Measurements from ENCODE around the gene MAPK8IP2.

MAPK8IP2 gene

DNA sequence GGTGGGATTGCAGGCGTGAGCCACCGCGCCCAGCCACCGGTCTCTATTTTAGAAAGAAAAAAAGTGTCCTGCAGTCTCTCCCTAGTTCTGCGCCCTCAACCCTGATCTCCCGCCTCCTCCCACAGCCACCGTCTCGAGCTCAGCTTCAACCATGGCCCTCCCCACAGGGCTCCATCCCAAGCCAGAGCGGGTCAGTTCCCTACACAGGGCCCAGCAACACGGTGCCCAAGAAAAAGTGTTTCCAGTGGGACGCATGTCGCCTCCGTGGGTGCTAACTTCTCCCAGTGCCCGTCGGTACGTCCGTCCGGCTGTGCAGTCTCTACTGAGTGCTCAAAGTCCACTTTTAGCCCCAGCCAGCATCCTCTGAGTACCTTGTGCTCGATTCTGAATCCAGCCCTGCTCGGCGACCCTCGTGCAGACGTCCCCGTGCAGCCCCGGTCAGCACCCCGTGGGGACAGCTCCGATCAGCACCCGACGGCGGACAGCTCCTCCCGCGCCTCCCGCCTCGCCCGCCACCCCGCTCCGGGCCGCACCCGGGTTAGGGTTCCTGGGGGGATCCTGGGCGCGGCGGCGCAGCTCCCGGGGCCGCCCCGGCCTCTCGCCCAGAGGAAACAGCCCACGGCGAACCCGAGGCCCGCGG, 657 bp upstream of the MAPK8IP2 start:
- Histone ChIP-seq H3K4me3 (ENCODE audit: low read depth in 1 of 2, low read length in 2 of 2) (peak overlapping the region in 1 of 2 donors; percentile 28), H3K27me3 (ENCODE audit: control insufficient read depth in 1 of 2, insufficient read depth in 2 of 2, low read length in 2 of 2) (peaks cover 18 to 35% of the 10 kb centered on the region in 2 donors), H3K9me3 (ENCODE audit: control insufficient read depth in 1 of 2, low read length in 2 of 2) (no peaks in the 10 kb centered on the region), H3K4me1 (ENCODE audit: control insufficient read depth in 1 of 2, insufficient read depth in 2 of 2, low read length in 2 of 2) (peaks cover 3 to 4% of the 10 kb centered on the region in 2 donors), H3K27ac (ENCODE audit: low read depth, low read length) (no peak overlapping the region), H3K36me3 (ENCODE audit: control insufficient read depth in 1 of 2, insufficient read depth in 2 of 2, low read length in 2 of 2) (no peaks in the 10 kb centered on the region), H3K9ac (ENCODE audit: low read depth in 1 of 2, low read length in 2 of 2) (no peak overlapping the region)

GRCh38 chr22:50600967-50601668, 525 bp downstream of the MAPK8IP2 start:
- H3K36me3 ChIP-seq (ENCODE audit: control insufficient read depth in 1 of 2, insufficient read depth in 2 of 2, low read length in 2 of 2), result no peaks in the 10 kb centered on the region
- H3K4me1 ChIP-seq (ENCODE audit: control insufficient read depth in 1 of 2, insufficient read depth in 2 of 2, low read length in 2 of 2), result peaks cover 3 to 4% of the 10 kb centered on the region in 2 donors
- H3K4me3 ChIP-seq (ENCODE audit: low read depth in 1 of 2, low read length in 2 of 2), result no peak overlapping the region
- no peak overlapping the region for H3K27ac ChIP-seq (ENCODE audit: low read depth, low read length)
- H3K9ac ChIP-seq (ENCODE audit: low read depth in 1 of 2, low read length in 2 of 2), result no peak overlapping the region
- H3K27me3 ChIP-seq (ENCODE audit: control insufficient read depth in 1 of 2, insufficient read depth in 2 of 2, low read length in 2 of 2), result peaks cover 27 to 35% of the 10 kb centered on the region in 2 donors
- H3K9me3 ChIP-seq (ENCODE audit: control insufficient read depth in 1 of 2, low read length in 2 of 2), result no peaks in the 10 kb centered on the region

DNA sequence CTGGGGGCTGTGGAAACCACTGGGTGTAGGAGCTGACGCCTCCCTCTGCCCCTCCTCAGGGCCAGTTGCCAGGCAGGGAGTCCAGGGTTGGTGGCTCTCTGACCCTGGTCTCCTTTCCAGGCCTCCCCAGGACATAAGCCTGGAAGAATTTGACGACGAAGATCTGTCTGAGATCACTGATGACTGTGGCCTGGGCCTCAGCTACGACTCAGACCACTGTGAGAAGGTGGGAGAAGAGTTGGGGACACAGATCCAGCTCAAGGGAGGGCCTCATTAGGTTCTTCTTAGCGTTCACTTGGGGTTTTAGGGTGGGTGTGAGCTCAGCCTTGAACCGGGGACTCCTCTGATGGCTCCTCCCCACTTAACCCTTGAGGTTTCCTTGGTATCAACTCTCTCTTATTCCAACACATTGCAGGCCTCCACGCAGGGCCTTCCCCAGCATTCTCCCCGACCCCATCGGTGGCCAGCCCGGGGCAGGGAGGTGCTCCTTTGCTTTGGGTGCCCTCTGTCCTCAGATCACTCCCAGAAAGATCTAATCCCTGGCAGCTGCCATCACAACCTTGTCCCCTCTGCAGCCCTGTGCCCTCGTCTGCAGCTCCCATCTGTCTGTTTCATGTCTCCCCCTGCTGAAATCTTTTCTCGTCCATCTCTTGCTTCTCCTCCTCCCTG, 1.2 kb downstream of the MAPK8IP2 start:
- H3K36me3 ChIP-seq (ENCODE audit: control insufficient read depth in 1 of 2, insufficient read depth in 2 of 2, low read length in 2 of 2), result no peaks in the 10 kb centered on the region
- H3K9ac ChIP-seq (ENCODE audit: low read depth in 1 of 2, low read length in 2 of 2), result no peak overlapping the region
- peaks cover 3 to 4% of the 10 kb centered on the region in 2 donors for H3K4me1 ChIP-seq (ENCODE audit: control insufficient read depth in 1 of 2, insufficient read depth in 2 of 2, low read length in 2 of 2)
- no peaks in the 10 kb centered on the region for H3K9me3 ChIP-seq (ENCODE audit: control insufficient read depth in 1 of 2, low read length in 2 of 2)
- H3K4me3 ChIP-seq (ENCODE audit: low read depth in 1 of 2, low read length in 2 of 2), result no peak overlapping the region
- peaks cover 27 to 35% of the 10 kb centered on the region in 2 donors for H3K27me3 ChIP-seq (ENCODE audit: control insufficient read depth in 1 of 2, insufficient read depth in 2 of 2, low read length in 2 of 2)
- no peak overlapping the region for H3K27ac ChIP-seq (ENCODE audit: low read depth, low read length)

DNA sequence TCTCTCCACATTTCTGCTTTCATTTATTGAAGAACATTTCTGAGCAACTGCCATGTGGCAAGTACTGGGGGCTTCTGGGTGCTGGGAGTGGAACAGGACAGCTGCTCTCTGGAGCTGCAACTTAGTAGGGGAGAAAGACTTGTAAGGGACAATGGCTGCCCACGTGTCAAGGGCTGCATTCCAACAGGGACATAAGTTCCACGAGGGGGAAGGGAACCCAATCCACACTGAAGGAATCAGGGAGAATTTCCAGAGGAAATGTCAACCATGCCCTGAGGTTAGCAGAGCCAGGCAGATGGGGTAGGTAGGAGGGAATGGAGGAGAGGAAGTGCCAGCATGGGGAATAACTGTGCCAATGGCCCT, 1.7 kb downstream of the MAPK8IP2 start:
- Histone ChIP-seq H3K4me3 (ENCODE audit: low read depth in 1 of 2, low read length in 2 of 2) (no peak overlapping the region), H3K9me3 (ENCODE audit: control insufficient read depth in 1 of 2, low read length in 2 of 2) (no peaks in the 10 kb centered on the region), H3K36me3 (ENCODE audit: control insufficient read depth in 1 of 2, insufficient read depth in 2 of 2, low read length in 2 of 2) (no peaks in the 10 kb centered on the region), H3K27me3 (ENCODE audit: control insufficient read depth in 1 of 2, insufficient read depth in 2 of 2, low read length in 2 of 2) (peaks cover 30 to 35% of the 10 kb centered on the region in 2 donors), H3K9ac (ENCODE audit: low read depth in 1 of 2, low read length in 2 of 2) (no peak overlapping the region), H3K27ac (ENCODE audit: low read depth, low read length) (no peak overlapping the region), H3K4me1 (ENCODE audit: control insufficient read depth in 1 of 2, insufficient read depth in 2 of 2, low read length in 2 of 2) (peaks cover 3 to 4% of the 10 kb centered on the region in 2 donors)

DNA sequence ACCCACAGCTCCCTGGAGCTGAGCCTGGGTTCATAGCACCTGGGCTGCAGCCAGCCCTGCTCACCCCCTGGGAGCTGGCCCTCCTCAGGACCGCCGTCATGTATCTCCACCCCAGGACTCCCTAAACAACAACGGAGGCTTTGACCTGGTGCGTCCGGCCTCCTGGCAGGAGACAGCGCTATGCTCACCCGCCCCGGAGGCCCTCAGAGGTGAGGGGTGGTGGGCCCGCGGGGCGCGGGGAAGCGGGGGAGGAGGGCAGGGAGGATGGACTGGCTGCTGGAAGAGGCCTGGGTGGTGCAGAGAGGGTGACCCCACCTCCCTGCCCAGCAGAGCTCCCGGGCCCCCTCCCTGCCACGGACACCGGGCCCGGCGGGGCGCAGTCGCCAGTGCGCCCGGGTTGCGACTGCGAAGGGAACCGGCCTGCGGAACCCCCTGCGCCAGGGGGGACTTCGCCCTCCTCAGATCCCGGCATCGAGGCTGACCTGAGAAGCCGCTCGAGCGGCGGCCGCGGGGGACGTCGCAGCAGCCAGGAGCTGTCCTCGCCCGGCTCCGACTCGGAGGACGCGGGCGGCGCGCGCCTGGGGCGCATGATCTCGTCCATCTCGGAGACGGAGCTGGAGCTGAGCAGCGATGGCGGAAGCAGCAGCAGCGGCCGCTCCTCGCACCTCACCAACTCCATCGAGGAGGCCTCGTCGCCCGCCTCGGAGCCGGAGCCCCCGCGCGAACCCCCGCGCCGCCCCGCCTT, 3.1 kb downstream of the MAPK8IP2 start:
- no peaks in the 10 kb centered on the region for H3K9me3 ChIP-seq (ENCODE audit: control insufficient read depth in 1 of 2, low read length in 2 of 2)
- H3K27me3 ChIP-seq (ENCODE audit: control insufficient read depth in 1 of 2, insufficient read depth in 2 of 2, low read length in 2 of 2), result peaks cover 29 to 35% of the 10 kb centered on the region in 2 donors
- no peaks in the 10 kb centered on the region for H3K36me3 ChIP-seq (ENCODE audit: control insufficient read depth in 1 of 2, insufficient read depth in 2 of 2, low read length in 2 of 2)
- no peak overlapping the region for H3K9ac ChIP-seq (ENCODE audit: low read depth in 1 of 2, low read length in 2 of 2)
- H3K27ac ChIP-seq (ENCODE audit: low read depth, low read length), result no peak overlapping the region
- no peak overlapping the region for H3K4me3 ChIP-seq (ENCODE audit: low read depth in 1 of 2, low read length in 2 of 2)
- H3K4me1 ChIP-seq (ENCODE audit: control insufficient read depth in 1 of 2, insufficient read depth in 2 of 2, low read length in 2 of 2), result peaks cover 3 to 4% of the 10 kb centered on the region in 2 donors

DNA sequence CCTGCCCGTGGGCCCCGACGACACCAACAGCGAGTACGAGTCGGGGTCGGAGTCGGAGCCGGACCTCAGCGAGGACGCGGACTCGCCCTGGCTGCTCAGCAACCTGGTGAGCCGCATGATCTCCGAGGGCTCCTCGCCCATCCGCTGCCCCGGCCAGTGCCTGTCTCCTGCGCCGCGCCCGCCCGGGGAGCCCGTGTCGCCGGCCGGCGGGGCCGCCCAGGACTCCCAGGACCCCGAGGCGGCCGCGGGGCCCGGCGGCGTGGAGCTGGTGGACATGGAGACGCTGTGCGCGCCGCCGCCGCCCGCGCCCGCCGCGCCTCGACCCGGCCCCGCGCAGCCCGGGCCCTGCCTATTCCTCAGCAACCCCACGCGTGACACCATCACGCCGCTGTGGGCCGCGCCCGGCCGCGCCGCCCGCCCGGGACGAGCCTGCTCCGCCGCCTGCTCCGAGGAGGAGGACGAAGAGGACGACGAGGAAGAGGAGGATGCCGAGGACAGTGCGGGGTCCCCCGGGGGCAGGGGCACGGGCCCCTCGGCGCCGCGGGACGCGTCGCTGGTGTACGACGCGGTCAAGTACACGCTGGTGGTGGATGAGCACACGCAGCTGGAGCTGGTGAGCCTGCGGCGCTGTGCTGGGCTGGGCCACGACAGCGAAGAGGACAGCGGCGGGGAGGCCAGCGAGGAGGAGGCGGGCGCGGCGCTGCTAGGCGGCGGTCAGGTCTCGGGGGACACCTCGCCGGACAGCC, 3.8 kb downstream of the MAPK8IP2 start:
- Histone ChIP-seq H3K36me3 (ENCODE audit: control insufficient read depth in 1 of 2, insufficient read depth in 2 of 2, low read length in 2 of 2) (no peaks in the 10 kb centered on the region), H3K4me1 (ENCODE audit: control insufficient read depth in 1 of 2, insufficient read depth in 2 of 2, low read length in 2 of 2) (peaks cover 3 to 4% of the 10 kb centered on the region in 2 donors), H3K27ac (ENCODE audit: low read depth, low read length) (no peak overlapping the region), H3K4me3 (ENCODE audit: low read depth in 1 of 2, low read length in 2 of 2) (no peak overlapping the region), H3K9me3 (ENCODE audit: control insufficient read depth in 1 of 2, low read length in 2 of 2) (no peaks in the 10 kb centered on the region), H3K9ac (ENCODE audit: low read depth in 1 of 2, low read length in 2 of 2) (no peak overlapping the region), H3K27me3 (ENCODE audit: control insufficient read depth in 1 of 2, insufficient read depth in 2 of 2, low read length in 2 of 2) (peaks cover 29 to 35% of the 10 kb centered on the region in 2 donors)

DNA sequence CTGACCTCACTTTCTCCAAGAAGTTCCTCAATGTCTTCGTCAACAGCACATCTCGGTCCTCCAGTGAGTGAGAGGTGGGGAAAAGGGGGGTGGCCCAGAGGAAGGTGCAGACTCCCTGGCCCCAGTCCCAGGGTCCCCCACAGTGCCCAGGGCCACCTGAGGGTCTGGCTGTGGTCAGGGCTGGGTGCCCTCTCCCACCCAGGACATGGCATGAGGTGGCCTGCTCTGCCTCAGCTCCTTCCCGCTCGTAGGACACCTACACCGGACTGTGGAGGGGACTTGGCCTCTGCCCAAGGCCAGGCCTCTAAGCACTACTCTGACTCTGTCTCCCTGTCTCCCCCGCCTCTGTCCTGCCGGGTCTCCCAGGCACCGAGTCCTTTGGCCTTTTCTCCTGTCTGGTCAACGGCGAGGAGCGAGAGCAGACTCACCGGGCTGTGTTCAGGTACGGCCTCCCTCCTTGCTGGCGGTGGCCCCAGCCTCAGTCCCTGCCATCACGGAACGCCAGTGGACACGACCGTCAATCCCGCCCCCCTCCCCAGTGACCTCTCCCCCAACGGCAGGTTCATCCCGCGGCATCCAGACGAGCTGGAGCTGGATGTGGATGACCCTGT, 4.5 kb downstream of the MAPK8IP2 start:
- no peaks in the 10 kb centered on the region for H3K4me1 ChIP-seq (ENCODE audit: control insufficient read depth in 1 of 2, insufficient read depth in 2 of 2, low read length in 2 of 2)
- no peak overlapping the region for H3K4me3 ChIP-seq (ENCODE audit: low read depth in 1 of 2, low read length in 2 of 2)
- no peak overlapping the region for H3K27ac ChIP-seq (ENCODE audit: low read depth, low read length)
- peaks cover 29 to 31% of the 10 kb centered on the region in 2 donors for H3K27me3 ChIP-seq (ENCODE audit: control insufficient read depth in 1 of 2, insufficient read depth in 2 of 2, low read length in 2 of 2)
- H3K9ac ChIP-seq (ENCODE audit: low read depth in 1 of 2, low read length in 2 of 2), result no peak overlapping the region
- H3K36me3 ChIP-seq (ENCODE audit: control insufficient read depth in 1 of 2, insufficient read depth in 2 of 2, low read length in 2 of 2), result no peaks in the 10 kb centered on the region
- no peaks in the 10 kb centered on the region for H3K9me3 ChIP-seq (ENCODE audit: control insufficient read depth in 1 of 2, low read length in 2 of 2)

GRCh38 chr22:50605613-50606074, 5.1 kb downstream of the MAPK8IP2 start:
- Histone ChIP-seq H3K27ac (ENCODE audit: low read depth, low read length) (no peak overlapping the region), H3K27me3 (ENCODE audit: control insufficient read depth in 1 of 2, insufficient read depth in 2 of 2, low read length in 2 of 2) (peaks cover 29 to 31% of the 10 kb centered on the region in 2 donors), H3K9ac (ENCODE audit: low read depth in 1 of 2, low read length in 2 of 2) (no peak overlapping the region), H3K4me1 (ENCODE audit: control insufficient read depth in 1 of 2, insufficient read depth in 2 of 2, low read length in 2 of 2) (no peaks in the 10 kb centered on the region), H3K36me3 (ENCODE audit: control insufficient read depth in 1 of 2, insufficient read depth in 2 of 2, low read length in 2 of 2) (no peaks in the 10 kb centered on the region), H3K9me3 (ENCODE audit: control insufficient read depth in 1 of 2, low read length in 2 of 2) (no peaks in the 10 kb centered on the region), H3K4me3 (ENCODE audit: low read depth in 1 of 2, low read length in 2 of 2) (no peak overlapping the region)

DNA sequence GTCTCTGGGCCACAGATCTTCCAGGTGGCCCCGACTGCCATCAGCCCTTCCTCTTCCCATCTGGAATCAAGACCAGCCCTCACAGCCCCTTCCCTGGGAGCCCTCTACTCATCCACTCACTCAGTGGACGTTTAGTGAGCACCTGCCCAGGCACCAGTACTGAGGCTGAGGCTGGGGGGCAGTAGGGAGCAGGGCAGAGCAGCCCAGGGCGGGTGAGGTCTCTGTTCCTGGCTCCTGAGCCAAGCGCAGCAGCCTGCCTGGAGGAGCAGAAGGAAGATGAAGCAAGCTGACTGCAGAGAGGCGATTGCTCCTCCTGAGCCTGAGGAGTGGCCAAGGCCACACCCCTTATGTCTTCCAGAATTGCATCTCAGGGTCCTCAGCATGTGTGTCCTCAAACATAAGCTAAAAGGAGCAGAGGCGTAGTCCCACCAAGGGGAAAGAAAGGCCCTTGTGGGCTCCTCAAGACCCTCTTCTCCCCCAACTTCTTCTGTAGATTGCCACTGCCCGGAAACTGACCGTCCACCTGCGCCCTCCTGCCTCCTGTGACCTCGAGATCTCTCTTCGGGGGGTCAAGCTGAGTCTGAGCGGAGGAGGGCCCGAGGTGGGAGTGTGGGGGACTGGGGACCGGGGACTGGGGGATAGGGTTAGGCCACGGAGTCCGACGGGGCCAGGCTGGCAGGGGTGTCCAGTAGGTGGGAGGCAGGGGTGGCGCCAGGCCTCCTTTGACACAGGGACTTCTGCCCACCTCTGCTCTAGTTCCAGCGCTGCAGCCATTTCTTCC, 5.8 kb downstream of the MAPK8IP2 start:
- H3K4me3 ChIP-seq (ENCODE audit: low read depth in 1 of 2, low read length in 2 of 2), result no peak overlapping the region
- H3K9me3 ChIP-seq (ENCODE audit: control insufficient read depth in 1 of 2, low read length in 2 of 2), result no peaks in the 10 kb centered on the region
- H3K36me3 ChIP-seq (ENCODE audit: control insufficient read depth in 1 of 2, insufficient read depth in 2 of 2, low read length in 2 of 2), result no peaks in the 10 kb centered on the region
- no peak overlapping the region for H3K27ac ChIP-seq (ENCODE audit: low read depth, low read length)
- H3K9ac ChIP-seq (ENCODE audit: low read depth in 1 of 2, low read length in 2 of 2), result no peak overlapping the region
- no peaks in the 10 kb centered on the region for H3K4me1 ChIP-seq (ENCODE audit: control insufficient read depth in 1 of 2, insufficient read depth in 2 of 2, low read length in 2 of 2)
- H3K27me3 ChIP-seq (ENCODE audit: control insufficient read depth in 1 of 2, insufficient read depth in 2 of 2, low read length in 2 of 2), result peaks cover 29 to 31% of the 10 kb centered on the region in 2 donors
